Natural killer cell (primary cell): ENCODE results near the gene SLC17A9. TPM values are rescaled to one million over a fixed set of nuclear protein-coding genes. Genes with fewer than 3 reads are reported as not detected.

Experiments used
- ATAC-seq, 3 donors: fragments of 150-1000 bp in 2 of 3; fragments of 200-7000 bp in 1 of 3; cut with Tn5 transposase; 1 replicate in 1 of 3; 2 replicates in 2 of 3; pipeline ENCODE4 v1.10.0; 2021; ENCODE audit warnings: mild to moderate bottlenecking in 2 of 3, moderate library complexity in 2 of 3
- DNase-seq, 2 donors: peaks; one replicate each; pipeline versions ENCODE4 v3.0.0 to v3.0.0-alpha.2; 2013 to 2021; ENCODE audit warnings: mixed read lengths in 1 of 2
- H3K27ac ChIP-seq: one replicate; pipeline ENCODE4 v1.5.1; 2013; ENCODE audit warnings: mild to moderate bottlenecking, low read length
- H3K27me3 ChIP-seq: one replicate; pipeline ENCODE4 v1.6.1; 2013; ENCODE audit warnings: low read length; ENCODE audit not compliant: control insufficient read depth, insufficient read depth
- H3K36me3 ChIP-seq: one replicate; pipeline ENCODE4 v1.6.1; 2013; ENCODE audit warnings: low read length; ENCODE audit not compliant: control insufficient read depth, insufficient read depth
- H3K4me1 ChIP-seq: one replicate; pipeline ENCODE4 v1.6.1; 2013; ENCODE audit warnings: low read length; ENCODE audit not compliant: control insufficient read depth, insufficient read depth
- H3K4me3 ChIP-seq: one replicate; pipeline ENCODE4 v1.5.1; 2013; ENCODE audit warnings: low read length
- H3K9me3 ChIP-seq: one replicate; pipeline ENCODE4 v1.6.1; 2013; ENCODE audit warnings: low read length; ENCODE audit not compliant: control insufficient read depth, insufficient read depth
- H3K27ac Mint-ChIP-seq, 2 donors: one replicate each; pipeline ENCODE4 v1.8.0; 2022; ENCODE audit warnings: mild to moderate bottlenecking in 2 of 2, mixed read lengths in 2 of 2, moderate library complexity in 1 of 2
- H3K27me3 Mint-ChIP-seq, 2 donors: one replicate each; pipeline ENCODE4 v1.8.0; 2022; ENCODE audit warnings: low read depth in 2 of 2, mixed read lengths in 2 of 2
- H3K36me3 Mint-ChIP-seq: one replicate; pipeline ENCODE4 v1.8.0; 2022; ENCODE audit warnings: mixed read lengths
- H3K4me1 Mint-ChIP-seq, 2 donors: one replicate each; pipeline ENCODE4 v1.8.0; 2022; ENCODE audit warnings: mixed read lengths in 2 of 2
- H3K4me3 Mint-ChIP-seq: one replicate; pipeline ENCODE4 v1.8.0; 2022; ENCODE audit warnings: mild to moderate bottlenecking, moderate library complexity, mixed read lengths
- H3K9me3 Mint-ChIP-seq, 2 donors: one replicate each; pipeline ENCODE4 v1.8.0; 2022; ENCODE audit warnings: mixed read lengths in 2 of 2
- WGBS: methylation state at CpG from one replicate; pipeline ENCODE4 v1.1.7; 2013; ENCODE audit warnings: missing lambda C conversion rate; ENCODE audit not compliant: insufficient coverage; 5-methylcytosine and 5-hydroxymethylcytosine counted together
- intact Hi-C: fragments of 100-400 bp; cut with micrococcal nuclease; formaldehyde crosslinking; loops from one replicate; pipeline ENCODE4 v1.14.2; 2022
- total RNA-seq, 4 donors: library from RNA; stranded (reverse); fragments of 120-200 nt in 1 of 4; gene quantifications; one replicate each; pipeline versions ENCODE4 v1.2.3 to v1.2.4, GENCODE V29; 2013 to 2022
- TF ChIP-seq, protein P1 (sequence below): fragments of 200-600 bp; IDR thresholded peaks from one replicate; pipeline ENCODE4 v1.8.0; 2022; ENCODE audit warnings: antibody characterized with exemption

Gene SLC17A9
- total RNA-seq, 3 donors from 2014 or later (not counting 1 experiment from before 2014, with no cell fraction given) = 22.3 to 24.0 (median 23.8) TPM

DNA sequence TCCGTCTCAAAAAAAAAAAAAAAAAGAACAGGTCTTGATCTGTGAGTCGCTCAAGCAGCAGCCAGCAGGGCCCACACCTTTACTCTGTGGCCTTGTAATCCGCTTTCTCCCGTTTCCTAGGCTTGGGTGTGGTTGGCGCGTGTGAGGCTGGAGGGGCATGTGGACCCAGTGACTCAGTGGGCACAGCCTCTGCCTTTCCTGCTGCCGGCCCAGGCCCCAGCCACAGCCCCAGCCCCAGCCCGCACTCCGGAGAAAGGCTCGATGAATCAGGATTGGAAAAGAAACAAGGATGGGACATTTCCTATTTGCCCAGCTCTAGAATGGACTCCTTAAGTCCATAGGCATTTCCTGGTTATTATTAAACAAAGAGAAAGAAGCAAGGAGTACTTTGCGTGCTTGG lies 50.0 kb downstream of the SLC17A9 start:
- ATAC-seq (no peak), DNase-seq (no peak)
- Mint-ChIP-seq H3K9me3 (no peaks in the 10 kb centered on the region), H3K4me3 (no peak overlapping the region), H3K27me3 (peaks cover 50 to 54% of the 10 kb centered on the region in 2 donors), H3K27ac (no peak overlapping the region), H3K36me3 (no peaks in the 10 kb centered on the region), H3K4me1 (peaks cover 10 to 12% of the 10 kb centered on the region in 2 donors)
- TF ChIP-seq, protein P1, sequence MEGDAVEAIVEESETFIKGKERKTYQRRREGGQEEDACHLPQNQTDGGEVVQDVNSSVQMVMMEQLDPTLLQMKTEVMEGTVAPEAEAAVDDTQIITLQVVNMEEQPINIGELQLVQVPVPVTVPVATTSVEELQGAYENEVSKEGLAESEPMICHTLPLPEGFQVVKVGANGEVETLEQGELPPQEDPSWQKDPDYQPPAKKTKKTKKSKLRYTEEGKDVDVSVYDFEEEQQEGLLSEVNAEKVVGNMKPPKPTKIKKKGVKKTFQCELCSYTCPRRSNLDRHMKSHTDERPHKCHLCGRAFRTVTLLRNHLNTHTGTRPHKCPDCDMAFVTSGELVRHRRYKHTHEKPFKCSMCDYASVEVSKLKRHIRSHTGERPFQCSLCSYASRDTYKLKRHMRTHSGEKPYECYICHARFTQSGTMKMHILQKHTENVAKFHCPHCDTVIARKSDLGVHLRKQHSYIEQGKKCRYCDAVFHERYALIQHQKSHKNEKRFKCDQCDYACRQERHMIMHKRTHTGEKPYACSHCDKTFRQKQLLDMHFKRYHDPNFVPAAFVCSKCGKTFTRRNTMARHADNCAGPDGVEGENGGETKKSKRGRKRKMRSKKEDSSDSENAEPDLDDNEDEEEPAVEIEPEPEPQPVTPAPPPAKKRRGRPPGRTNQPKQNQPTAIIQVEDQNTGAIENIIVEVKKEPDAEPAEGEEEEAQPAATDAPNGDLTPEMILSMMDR = no peak
- Histone ChIP-seq H3K36me3 (no peaks in the 10 kb centered on the region), H3K9me3 (no peaks in the 10 kb centered on the region), H3K4me3 (no peak overlapping the region), H3K27me3 (peaks cover 34% of the 10 kb centered on the region), H3K4me1 (peaks cover 30% of the 10 kb centered on the region), H3K27ac (no peak overlapping the region)
- intact Hi-C loops = no loop called here
- 89% methylated on average over 11 of the region's 11 CpGs for WGBS

DNA sequence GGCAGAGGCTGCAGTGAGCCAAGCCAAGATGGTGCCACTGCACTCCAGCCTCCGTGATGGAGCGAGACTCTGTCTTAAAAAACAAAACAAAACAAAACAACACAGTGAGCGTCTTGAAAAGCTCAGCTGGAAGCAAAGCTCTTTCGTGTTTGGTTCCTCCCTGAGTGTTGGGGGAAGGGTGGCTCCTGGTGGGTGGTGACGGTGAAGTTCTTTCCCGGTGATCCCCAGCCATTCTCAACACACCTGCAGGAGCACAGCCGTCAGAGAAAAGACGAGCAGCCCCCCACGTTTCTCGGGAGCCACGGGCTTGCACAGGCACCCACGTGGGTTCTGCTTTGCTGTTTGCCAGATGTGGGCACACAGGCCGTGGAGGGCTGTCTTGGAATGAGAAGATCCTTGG lies 51.0 kb downstream of the SLC17A9 start:
- Histone ChIP-seq H3K4me1 (peaks cover 38% of the 10 kb centered on the region), H3K9me3 (no peaks in the 10 kb centered on the region), H3K36me3 (no peaks in the 10 kb centered on the region), H3K4me3 (no peak overlapping the region), H3K27ac (no peak overlapping the region), H3K27me3 (peaks cover 44% of the 10 kb centered on the region)
- ATAC-seq = no peak
- Mint-ChIP-seq H3K4me3 (no peak overlapping the region), H3K36me3 (no peaks in the 10 kb centered on the region), H3K27ac (no peak overlapping the region), H3K9me3 (no peaks in the 10 kb centered on the region), H3K4me1 (peaks cover 12 to 13% of the 10 kb centered on the region in 2 donors), H3K27me3 (peaks cover 45 to 47% of the 10 kb centered on the region in 2 donors)
- TF ChIP-seq, protein P1 = no peak
- 53% methylated on average over 10 of the region's 13 CpGs for WGBS
- intact Hi-C loops = no loop called here
- no peak for DNase-seq

- Mint-ChIP-seq H3K27ac (no peak overlapping the region), H3K36me3 (no peaks in the 10 kb centered on the region), H3K4me3 (no peak overlapping the region), H3K27me3 (peaks cover 44 to 50% of the 10 kb centered on the region in 2 donors), H3K9me3 (no peaks in the 10 kb centered on the region), H3K4me1 (peaks cover 9 to 21% of the 10 kb centered on the region in 2 donors)
- no peaks in the 10 kb centered on the region for H3K36me3 ChIP-seq
- no peaks in the 10 kb centered on the region for H3K9me3 ChIP-seq
- TF ChIP-seq, protein P1 = no peak
- DNase-seq = peak in 1 of 2 donors; percentile 28
- intact Hi-C loops = no loop called here
- peaks cover 43% of the 10 kb centered on the region for H3K4me1 ChIP-seq
- no peak for ATAC-seq
- 8% methylated on average over 53 of the region's 53 CpGs for WGBS
- H3K27me3 ChIP-seq = peaks cover 56% of the 10 kb centered on the region
- H3K27ac ChIP-seq = no peak overlapping the region
- H3K4me3 ChIP-seq = no peak overlapping the region
Measured at GRCh38 chr20:63004607-63005364, 52.3 kb downstream of the SLC17A9 start.
